Mucosa of rectum (tissue), 2 donors: ENCODE results near the gene PACS2.
"Not testable (repeated sequence)": the region's sequence is repeated elsewhere in the genome, so short reads cannot be mapped to it uniquely, and the experiment has no call there.

ENCODE experiments used
- H3K27ac ChIP-seq, 2 donors: one replicate each; pipeline ENCODE4 v1.7.0; 2013; ENCODE audit warnings: inconsistent platforms in 2 of 2, low read depth in 2 of 2, low read length in 2 of 2
- H3K27me3 ChIP-seq, 2 donors: one replicate each; pipeline ENCODE4 v1.7.0; 2013; ENCODE audit warnings: low read length in 2 of 2; ENCODE audit not compliant: control insufficient read depth in 2 of 2, insufficient read depth in 2 of 2
- H3K36me3 ChIP-seq, 2 donors: one replicate each; pipeline ENCODE4 v1.7.0; 2013; ENCODE audit warnings: low read length in 2 of 2; ENCODE audit not compliant: control insufficient read depth in 2 of 2, insufficient read depth in 2 of 2
- H3K4me1 ChIP-seq, 2 donors: one replicate each; pipeline ENCODE4 v1.7.0; 2013; ENCODE audit warnings: low read length in 2 of 2, mild to moderate bottlenecking in 1 of 2; ENCODE audit not compliant: control insufficient read depth in 2 of 2, insufficient read depth in 2 of 2
- H3K4me3 ChIP-seq, 2 donors: one replicate each; pipeline ENCODE4 v1.7.0; 2013; ENCODE audit warnings: low read length in 2 of 2
- H3K9ac ChIP-seq, 2 donors: one replicate each; pipeline ENCODE4 v1.7.0; 2013; ENCODE audit warnings: low read length in 2 of 2, low read depth in 1 of 2, mild to moderate bottlenecking in 1 of 2
- H3K9me3 ChIP-seq, 2 donors: one replicate each; pipeline ENCODE4 v1.7.0; 2013; ENCODE audit warnings: low read length in 2 of 2; ENCODE audit not compliant: control insufficient read depth in 2 of 2
- donor health status: healthy.
- donor health status: Normal muscosa, but diverticular disease.

The PACS2 gene

DNA sequence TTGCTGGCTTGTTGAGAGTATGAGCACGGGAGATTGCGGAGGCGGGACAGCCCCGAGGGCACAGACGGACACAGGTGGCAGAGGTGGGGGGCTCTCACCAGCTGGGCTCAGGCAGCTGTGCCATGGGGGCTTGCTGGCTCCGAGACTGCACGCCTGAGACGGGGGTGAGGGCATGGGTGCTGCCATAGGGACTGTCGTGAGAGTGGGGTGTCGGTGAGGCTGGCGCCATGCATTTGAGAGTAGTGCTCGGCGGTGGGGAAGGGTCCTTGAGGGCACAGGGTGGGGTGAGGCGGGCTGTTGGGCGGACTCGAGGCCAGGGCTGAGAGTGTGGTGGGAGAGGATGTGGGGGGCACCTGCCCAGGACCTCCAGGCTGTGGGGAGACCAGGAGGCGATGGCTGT is 43.1 kb downstream of the PACS2 start:
- Histone ChIP-seq H3K9me3 (no peaks in the 10 kb centered on the region), H3K9ac (no peak overlapping the region), H3K27ac (no peak overlapping the region), H3K27me3 (no peaks in the 10 kb centered on the region), H3K36me3 (peaks cover 5 to 7% of the 10 kb centered on the region in 2 donors), H3K4me3 (no peak overlapping the region), H3K4me1 (no peaks in the 10 kb centered on the region)

DNA sequence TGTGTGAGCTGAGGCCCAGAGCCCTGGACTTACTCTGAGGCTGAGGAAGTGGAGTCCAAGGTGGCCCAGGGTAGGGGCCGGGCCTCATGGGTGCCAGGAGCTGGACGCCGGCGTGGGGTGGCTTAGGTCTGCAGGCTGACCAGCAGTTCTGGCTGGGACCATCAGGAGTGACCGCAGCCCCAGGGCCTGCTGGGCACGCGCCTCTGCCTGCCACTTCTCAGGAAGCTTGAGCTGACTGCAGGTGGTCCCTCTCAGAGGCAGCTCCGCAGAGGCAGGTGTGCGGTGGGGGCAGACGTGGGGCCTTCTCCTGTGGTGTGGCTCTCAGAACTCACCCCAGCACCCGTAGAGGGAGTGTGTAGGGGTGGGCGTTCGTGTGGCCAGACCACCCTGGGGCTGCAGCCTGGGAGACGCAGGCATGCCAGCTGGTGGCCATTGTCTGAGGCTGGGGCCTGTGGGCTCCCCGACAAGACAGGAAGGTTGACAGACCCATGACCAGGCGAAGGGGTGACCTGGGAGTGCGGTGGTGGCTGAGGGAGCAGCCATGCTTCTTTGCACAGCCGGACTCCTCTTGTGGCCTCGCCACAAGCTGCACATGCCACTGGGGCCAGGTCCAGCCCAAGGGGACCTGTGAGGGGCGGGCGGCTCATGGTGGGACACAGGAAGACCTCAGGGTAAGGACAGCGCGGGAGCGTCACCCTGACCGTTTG is 43.7 kb downstream of the PACS2 start:
- Histone ChIP-seq H3K4me3 (no peak overlapping the region), H3K27ac (no peak overlapping the region), H3K9me3 (no peaks in the 10 kb centered on the region), H3K27me3 (no peaks in the 10 kb centered on the region), H3K36me3 (peaks cover 5 to 7% of the 10 kb centered on the region in 2 donors), H3K9ac (no peak overlapping the region), H3K4me1 (no peaks in the 10 kb centered on the region)

DNA sequence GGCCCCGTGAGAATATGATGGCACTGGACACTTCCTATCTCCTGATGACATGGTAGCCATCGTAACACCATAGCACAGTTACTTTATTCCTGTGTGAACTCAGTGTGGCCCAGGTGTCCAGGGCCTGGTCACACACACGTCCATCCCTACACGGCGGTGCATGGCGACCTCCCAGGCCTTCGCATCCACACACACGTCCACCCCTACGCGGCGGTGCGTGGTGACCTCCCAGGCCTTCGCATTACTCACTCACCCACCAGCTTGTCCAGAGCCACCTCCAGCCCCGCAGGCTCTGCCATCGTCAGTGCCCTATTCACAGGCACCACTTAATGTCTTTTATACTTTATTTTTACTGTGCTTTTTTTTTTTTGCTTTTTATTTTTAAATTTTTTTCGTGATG is 44.4 kb downstream of the PACS2 start:
- Histone ChIP-seq H3K27me3 (no peaks in the 10 kb centered on the region), H3K4me1 (no peaks in the 10 kb centered on the region), H3K9ac (no peak overlapping the region), H3K27ac (no peak overlapping the region), H3K4me3 (no peak overlapping the region), H3K36me3 (peaks cover 5 to 7% of the 10 kb centered on the region in 2 donors), H3K9me3 (no peaks in the 10 kb centered on the region)

DNA sequence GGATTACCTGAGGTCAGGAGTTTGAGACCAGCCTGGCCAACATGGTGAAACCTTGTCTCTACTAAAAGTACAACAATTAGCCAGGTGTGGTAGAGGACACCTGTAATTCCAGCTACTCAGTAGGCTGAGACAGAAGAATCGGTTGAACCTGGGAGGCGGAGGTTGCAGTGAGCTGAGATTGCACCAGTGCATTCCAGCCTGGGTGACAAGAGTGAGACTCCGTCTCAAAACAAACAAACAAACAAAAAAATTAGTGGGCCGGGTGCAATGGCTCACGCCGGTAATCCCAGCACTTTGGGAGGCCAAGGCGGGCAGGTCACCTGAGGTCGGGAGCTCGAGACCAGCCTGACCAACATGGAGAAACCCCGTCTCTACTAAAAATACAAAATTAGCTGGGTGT is 46.9 kb downstream of the PACS2 start:
- not testable (repeated sequence) for H3K27ac ChIP-seq, H3K4me1 ChIP-seq, H3K36me3 ChIP-seq, H3K4me3 ChIP-seq, H3K27me3 ChIP-seq, H3K9me3 ChIP-seq, H3K9ac ChIP-seq

DNA sequence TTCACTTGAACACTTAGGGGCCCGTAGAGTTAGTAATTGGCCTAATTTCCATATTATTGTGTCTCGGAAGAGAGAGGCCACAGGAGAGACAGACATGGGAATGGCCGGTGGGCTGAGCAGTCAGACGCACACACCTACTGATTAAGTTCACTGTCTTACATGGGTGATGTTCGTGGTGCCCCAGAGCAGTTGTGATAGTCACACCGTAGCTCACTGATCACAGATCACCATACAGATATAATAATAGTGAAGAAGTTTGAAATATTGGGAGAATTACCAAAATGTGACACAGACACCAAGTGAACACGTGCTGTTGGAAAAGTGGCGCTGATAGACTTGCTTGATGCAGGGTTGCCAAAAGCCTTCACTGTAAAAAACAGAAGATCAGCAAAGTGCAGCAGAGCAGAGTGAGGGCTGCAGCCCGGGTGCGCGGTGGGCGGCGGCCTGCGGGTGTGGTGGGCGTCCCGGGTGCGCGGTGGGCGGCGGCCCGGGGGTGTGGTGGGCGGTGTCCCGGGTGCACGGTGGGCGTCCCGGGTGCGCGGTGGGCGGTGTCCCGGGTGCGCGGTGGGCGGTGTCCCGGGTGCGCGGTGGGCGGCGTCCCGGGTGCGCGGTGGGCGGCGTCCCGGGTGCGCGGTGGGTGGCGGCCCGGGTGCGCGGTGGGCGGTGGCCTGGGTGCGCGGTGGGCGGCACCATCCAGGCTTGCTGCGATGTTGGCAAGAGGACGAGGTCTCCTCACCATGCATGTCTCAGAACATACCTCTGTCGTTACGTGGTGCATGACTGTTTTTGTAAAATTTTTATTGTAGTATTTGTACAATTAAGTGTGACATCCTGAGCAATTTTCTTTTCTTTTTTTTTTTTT is 49.5 kb downstream of the PACS2 start:
- Histone ChIP-seq H3K4me3 (peak overlapping the region in 1 of 2 donors; percentile 5), H3K27me3 (no peaks in the 10 kb centered on the region), H3K27ac (no peak overlapping the region), H3K36me3 (peaks cover 6 to 7% of the 10 kb centered on the region in 2 donors), H3K9me3 (no peaks in the 10 kb centered on the region), H3K4me1 (peaks cover 0 to 3% of the 10 kb centered on the region in 2 donors), H3K9ac (no peak overlapping the region)

DNA sequence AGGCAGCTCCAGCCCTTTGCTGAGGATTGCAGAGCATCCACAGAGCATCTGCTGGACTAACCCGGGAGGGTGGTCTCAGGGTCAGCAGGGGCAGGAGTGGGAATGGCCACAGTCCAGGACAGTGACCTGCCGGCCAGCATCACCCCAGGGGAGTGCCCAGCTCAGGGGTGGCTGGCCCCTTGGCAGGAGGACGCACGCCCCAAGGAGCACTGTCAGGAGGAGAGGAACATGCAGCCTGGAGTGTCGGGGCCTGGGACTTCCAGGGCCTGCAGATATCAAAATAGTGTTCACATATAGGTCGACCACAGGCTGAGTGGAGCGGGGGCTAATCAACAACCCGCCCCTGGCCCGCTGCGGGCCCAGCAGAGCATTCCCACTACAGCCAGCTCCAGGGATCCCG is 50.6 kb downstream of the PACS2 start:
- H3K9ac ChIP-seq = no peak overlapping the region
- no peak overlapping the region for H3K4me3 ChIP-seq
- peaks cover 6 to 7% of the 10 kb centered on the region in 2 donors for H3K36me3 ChIP-seq
- H3K27ac ChIP-seq = no peak overlapping the region
- H3K27me3 ChIP-seq = no peaks in the 10 kb centered on the region
- no peaks in the 10 kb centered on the region for H3K9me3 ChIP-seq
- H3K4me1 ChIP-seq = peaks cover 0 to 3% of the 10 kb centered on the region in 2 donors

DNA sequence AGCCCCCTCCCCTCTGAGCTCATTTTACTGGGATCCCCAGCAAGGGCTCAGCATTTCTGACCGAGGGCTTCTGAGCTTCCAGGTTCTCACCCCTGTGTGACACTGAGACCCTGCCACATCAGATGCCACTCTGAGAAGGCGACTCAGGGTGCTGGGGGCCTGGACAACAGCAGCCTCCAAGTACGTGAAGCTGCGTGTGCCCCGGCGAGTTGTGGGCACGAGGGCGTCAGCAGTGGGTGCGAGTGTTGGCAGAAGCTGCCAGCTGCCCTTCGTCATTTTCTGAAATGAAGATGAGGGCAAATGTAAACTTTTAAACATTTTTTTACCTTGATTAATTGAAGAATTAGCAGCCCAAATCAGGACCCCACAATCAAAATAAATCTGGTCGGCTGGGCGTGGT is 51.1 kb downstream of the PACS2 start:
- Histone ChIP-seq H3K9ac (no peak overlapping the region), H3K9me3 (no peaks in the 10 kb centered on the region), H3K27me3 (no peaks in the 10 kb centered on the region), H3K36me3 (peaks cover 6 to 7% of the 10 kb centered on the region in 2 donors), H3K4me1 (peaks cover 0 to 3% of the 10 kb centered on the region in 2 donors), H3K4me3 (no peak overlapping the region), H3K27ac (no peak overlapping the region)

DNA sequence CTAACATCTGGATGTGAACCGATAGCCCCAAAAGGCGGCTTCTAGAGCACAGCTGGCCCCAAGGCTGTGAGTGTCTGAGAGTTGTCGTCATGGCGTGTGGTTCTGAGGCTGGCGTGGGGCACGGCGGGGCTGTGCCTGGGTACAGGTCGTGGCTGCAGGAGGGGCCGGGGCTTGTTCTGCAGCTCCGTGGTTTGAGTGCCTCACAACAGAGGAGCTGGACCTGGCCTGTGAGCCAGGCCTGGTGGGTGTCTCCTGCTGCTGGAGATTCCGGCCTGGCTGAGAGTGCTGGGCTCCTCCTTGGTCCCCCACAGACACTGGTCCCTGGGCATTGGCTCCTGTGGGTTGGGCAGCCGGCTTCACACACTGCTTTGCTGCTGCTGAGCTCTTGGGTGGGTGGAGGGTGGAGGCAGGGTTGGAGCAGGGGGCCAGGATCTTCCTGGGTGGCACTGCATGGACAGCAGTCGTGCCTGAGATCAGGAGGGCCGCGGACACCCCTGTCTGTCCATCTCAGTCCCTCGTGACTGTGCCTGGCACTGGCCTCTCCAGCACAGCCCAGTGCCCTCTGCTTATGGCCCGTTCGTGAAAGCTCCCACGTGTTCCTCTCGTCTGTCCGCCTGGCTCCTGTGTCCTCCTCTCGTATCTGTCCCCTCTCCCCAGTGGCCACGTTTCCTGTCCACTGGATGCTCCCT is 52.0 kb downstream of the PACS2 start:
- peaks cover 7 to 8% of the 10 kb centered on the region in 2 donors for H3K36me3 ChIP-seq
- H3K9me3 ChIP-seq = no peaks in the 10 kb centered on the region
- peaks cover 0 to 3% of the 10 kb centered on the region in 2 donors for H3K4me1 ChIP-seq
- no peaks in the 10 kb centered on the region for H3K27me3 ChIP-seq
- H3K27ac ChIP-seq = no peak overlapping the region
- H3K9ac ChIP-seq = no peak overlapping the region
- H3K4me3 ChIP-seq = no peak overlapping the region

DNA sequence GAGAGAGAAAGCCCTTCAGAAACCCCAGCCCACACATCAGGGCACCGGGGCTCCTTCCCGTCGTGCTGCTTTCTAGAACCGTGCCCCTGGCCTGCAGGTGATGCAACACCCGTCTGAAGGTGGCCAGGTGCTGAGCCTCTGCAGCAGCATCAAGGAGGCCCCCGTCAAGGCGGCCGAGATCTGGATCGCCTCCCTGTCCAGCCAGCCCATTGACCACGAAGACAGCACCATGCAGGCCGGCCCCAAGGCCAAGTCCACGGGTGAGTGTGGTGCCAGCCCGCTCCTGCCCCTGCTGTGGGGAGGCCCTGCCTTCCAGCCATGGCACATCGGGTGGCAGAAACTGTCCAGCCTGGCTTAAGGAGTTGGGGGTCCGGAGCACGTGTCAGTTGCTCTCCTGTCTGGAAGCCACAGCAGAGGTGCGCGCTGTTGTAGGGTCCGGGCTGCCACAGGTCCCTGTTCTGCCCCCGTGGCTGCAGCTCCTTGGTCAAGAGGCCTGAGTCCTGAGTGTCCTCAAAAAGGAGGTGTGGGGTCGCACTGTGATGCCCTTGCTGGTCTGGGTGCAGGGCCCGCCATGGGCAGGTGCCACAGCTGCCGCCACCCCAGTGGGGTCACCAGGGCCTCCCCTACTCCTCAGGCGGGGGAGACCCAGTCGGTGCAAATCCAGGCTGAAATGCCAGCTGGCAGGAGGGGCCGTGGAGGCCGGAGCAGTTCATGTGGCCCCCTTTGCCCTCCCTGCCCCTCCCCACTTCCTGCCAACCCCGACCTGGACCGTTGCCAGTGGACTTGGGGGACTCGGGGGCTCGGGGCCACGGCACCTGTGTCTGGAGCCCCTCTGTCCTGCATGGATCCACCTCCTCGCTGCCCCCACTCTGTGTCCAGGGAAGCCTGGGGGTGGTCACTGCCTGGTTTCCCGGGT is 52.8 kb downstream of the PACS2 start:
- Histone ChIP-seq H3K36me3 (peaks cover 7 to 8% of the 10 kb centered on the region in 2 donors), H3K9ac (no peak overlapping the region), H3K9me3 (no peaks in the 10 kb centered on the region)

More for the DNA sequence above, 52.8 kb downstream of the PACS2 start:
- Histone ChIP-seq H3K4me3 (no peak overlapping the region), H3K4me1 (peaks cover 0 to 3% of the 10 kb centered on the region in 2 donors), H3K27ac (no peak overlapping the region), H3K27me3 (no peaks in the 10 kb centered on the region)
